Globus pallidus (tissue), 1 donor: ENCODE results near the gene RAB6B.
A peak's percentile ranks its signal among the peaks of the same experiment; 100 is the strongest.

Experiments used
- DNase-seq: peaks from one replicate; pipeline ENCODE4 v3.0.0-alpha.2; 2015; ENCODE audit warnings: low spot score

The RAB6B gene

GRCh38 chr3:133895208-133896001, at the start of gene RAB6B:
Gene RAB6B, minus strand, starts transcription at chr3:133895882. Its CDS starts 416 bp downstream, at chr3:133895466.
- DNase-seq, result peak; percentile 72

GRCh38 chr3:133944641-133945380, 49.1 kb upstream of the RAB6B start:
- no peak for DNase-seq

GRCh38 chr3:133944181-133944580, 48.5 kb upstream of the RAB6B start:
- DNase-seq, result no peak

- DNase-seq, result no peak
These were observed 48.0 kb upstream of the RAB6B start for GRCh38 chr3:133943639-133944141.

- DNase-seq, result no peak
These were observed 47.4 kb upstream of the RAB6B start for GRCh38 chr3:133943031-133943535.

- no peak for DNase-seq
These were observed 45.7 kb upstream of the RAB6B start for GRCh38 chr3:133941415-133941821.

- no peak for DNase-seq
These were observed 44.9 kb upstream of the RAB6B start for GRCh38 chr3:133940536-133940935.

GRCh38 chr3:133939463-133939835, 43.8 kb upstream of the RAB6B start:
- no peak for DNase-seq

- DNase-seq, result no peak
These were observed 43.2 kb upstream of the RAB6B start for GRCh38 chr3:133938770-133939462.

GRCh38 chr3:133937756-133938601, 42.3 kb upstream of the RAB6B start:
- no peak for DNase-seq

- DNase-seq, result no peak
These were observed 41.5 kb upstream of the RAB6B start for GRCh38 chr3:133937061-133937686.

GRCh38 chr3:133935843-133936769, 40.4 kb upstream of the RAB6B start:
- DNase-seq, result no peak

GRCh38 chr3:133934996-133935842, 39.5 kb upstream of the RAB6B start:
- DNase-seq, result no peak

GRCh38 chr3:133934073-133934970, 38.6 kb upstream of the RAB6B start:
- no peak for DNase-seq

GRCh38 chr3:133933097-133934024, 37.7 kb upstream of the RAB6B start:
- DNase-seq, result no peak

- no peak for DNase-seq
These were observed 36.3 kb upstream of the RAB6B start for GRCh38 chr3:133932009-133932408.

GRCh38 chr3:133931084-133931483, 35.4 kb upstream of the RAB6B start:
- no peak for DNase-seq
